Measurements from ENCODE around the gene CLCN3.

CLCN3 gene

DNA sequence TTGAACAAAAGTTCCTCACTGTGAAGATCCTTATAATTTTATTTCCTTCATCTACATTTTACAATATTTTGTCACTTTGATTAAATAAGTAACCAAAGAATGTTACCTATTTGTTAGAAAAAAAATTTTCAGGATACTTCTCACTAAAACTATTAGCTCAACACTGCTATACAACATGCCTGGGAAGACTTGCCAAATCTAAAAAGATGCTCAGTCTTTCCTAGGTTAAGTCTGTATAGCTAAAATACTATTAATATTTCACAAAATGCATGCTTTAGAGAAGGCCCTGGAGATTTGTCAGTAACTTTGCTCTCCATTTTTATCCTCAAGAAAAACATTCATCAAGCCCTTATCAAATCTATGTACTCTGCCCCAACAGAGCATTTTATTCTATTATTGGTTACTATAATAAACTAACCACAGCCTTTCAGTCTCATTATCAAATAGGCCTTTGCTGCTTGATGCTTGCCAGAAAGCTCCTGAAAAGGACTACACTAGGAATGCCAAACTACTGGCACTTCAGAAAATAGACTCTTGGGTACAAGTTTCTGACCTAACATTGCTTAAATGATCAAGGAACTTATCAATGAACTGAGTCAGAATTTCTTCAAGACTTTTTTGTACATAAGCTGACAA, 25.7 kb upstream of the CLCN3 start:
- no peaks in the 10 kb centered on the region for H3K9me3 ChIP-seq (replicated peaks; ENCODE audit: insufficient read depth, low read length)
- no peak for DNase-seq

GRCh38 chr4:169601016-169601771, 19.2 kb upstream of the CLCN3 start:
- Histone ChIP-seq H2AFZ (ENCODE audit: low read length) (no peak overlapping the region), H3K4me2 (ENCODE audit: low read depth, low read length) (no peak overlapping the region), H3K27ac (ENCODE audit: low read length) (no peak overlapping the region), H3K9me3 (replicated peaks; ENCODE audit: insufficient read depth, low read length) (no peaks in the 10 kb centered on the region), H3K79me2 (ENCODE audit: low read length) (peaks cover 13% of the 10 kb centered on the region), H3K27me3 (replicated peaks; ENCODE audit: insufficient read depth, low read length) (no peaks in the 10 kb centered on the region), H3F3A (ENCODE audit: insufficient read depth, low read length) (no peaks in the 10 kb centered on the region), H3K9ac (ENCODE audit: low read length) (no peak overlapping the region), H3K4me3 (ENCODE audit: low read length) (no peak overlapping the region), H4K20me1 (ENCODE audit: insufficient read depth, low read length) (no peaks in the 10 kb centered on the region), H3K36me3 (replicated peaks; ENCODE audit: insufficient read depth, low read length) (0 out of 2 replicates have a peak, but pooled peaks cover 12% of the 10 kb centered on the region), H3K9me2 (replicated peaks; ENCODE audit: insufficient read depth, low read length) (no peaks in the 10 kb centered on the region), H3K4me1 (ENCODE audit: low read length) (no peaks in the 10 kb centered on the region)
- DNase-seq = no peak
- TF ChIP-seq EZH2 (optimal IDR thresholded peaks at IDR 0.05; ENCODE audit: low read depth, low read length) (no peak), EZH2phosphoT487 (IDR thresholded peaks at IDR 0.05; ENCODE audit: low read length) (no peak)
- TF ChIP-seq, protein P1, sequence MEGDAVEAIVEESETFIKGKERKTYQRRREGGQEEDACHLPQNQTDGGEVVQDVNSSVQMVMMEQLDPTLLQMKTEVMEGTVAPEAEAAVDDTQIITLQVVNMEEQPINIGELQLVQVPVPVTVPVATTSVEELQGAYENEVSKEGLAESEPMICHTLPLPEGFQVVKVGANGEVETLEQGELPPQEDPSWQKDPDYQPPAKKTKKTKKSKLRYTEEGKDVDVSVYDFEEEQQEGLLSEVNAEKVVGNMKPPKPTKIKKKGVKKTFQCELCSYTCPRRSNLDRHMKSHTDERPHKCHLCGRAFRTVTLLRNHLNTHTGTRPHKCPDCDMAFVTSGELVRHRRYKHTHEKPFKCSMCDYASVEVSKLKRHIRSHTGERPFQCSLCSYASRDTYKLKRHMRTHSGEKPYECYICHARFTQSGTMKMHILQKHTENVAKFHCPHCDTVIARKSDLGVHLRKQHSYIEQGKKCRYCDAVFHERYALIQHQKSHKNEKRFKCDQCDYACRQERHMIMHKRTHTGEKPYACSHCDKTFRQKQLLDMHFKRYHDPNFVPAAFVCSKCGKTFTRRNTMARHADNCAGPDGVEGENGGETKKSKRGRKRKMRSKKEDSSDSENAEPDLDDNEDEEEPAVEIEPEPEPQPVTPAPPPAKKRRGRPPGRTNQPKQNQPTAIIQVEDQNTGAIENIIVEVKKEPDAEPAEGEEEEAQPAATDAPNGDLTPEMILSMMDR (IDR thresholded peaks at IDR 0.05; ENCODE audit: low read length) = no peak

More for the DNA sequence above, 25.7 kb upstream of the CLCN3 start:
- Histone ChIP-seq H3K36me3 (replicated peaks; ENCODE audit: insufficient read depth, low read length) (0 out of 2 replicates have a peak, but pooled peaks cover 3% of the 10 kb centered on the region), H2AFZ (ENCODE audit: low read length) (no peak overlapping the region), H3K4me1 (ENCODE audit: low read length) (no peaks in the 10 kb centered on the region), H3K4me3 (ENCODE audit: low read length) (no peak overlapping the region), H3K27me3 (replicated peaks; ENCODE audit: insufficient read depth, low read length) (no peaks in the 10 kb centered on the region), H4K20me1 (ENCODE audit: insufficient read depth, low read length) (no peaks in the 10 kb centered on the region), H3K9me2 (replicated peaks; ENCODE audit: insufficient read depth, low read length) (no peaks in the 10 kb centered on the region), H3K79me2 (ENCODE audit: low read length) (no peaks in the 10 kb centered on the region), H3F3A (ENCODE audit: insufficient read depth, low read length) (no peaks in the 10 kb centered on the region), H3K4me2 (ENCODE audit: low read depth, low read length) (no peak overlapping the region), H3K27ac (ENCODE audit: low read length) (no peak overlapping the region), H3K9ac (ENCODE audit: low read length) (no peak overlapping the region)
- TF ChIP-seq, protein P1 (IDR thresholded peaks at IDR 0.05; ENCODE audit: low read length) = no peak
- TF ChIP-seq EZH2phosphoT487 (IDR thresholded peaks at IDR 0.05; ENCODE audit: low read length) = no peak
- TF ChIP-seq EZH2 (optimal IDR thresholded peaks at IDR 0.05; ENCODE audit: low read depth, low read length) = no peak

DNA sequence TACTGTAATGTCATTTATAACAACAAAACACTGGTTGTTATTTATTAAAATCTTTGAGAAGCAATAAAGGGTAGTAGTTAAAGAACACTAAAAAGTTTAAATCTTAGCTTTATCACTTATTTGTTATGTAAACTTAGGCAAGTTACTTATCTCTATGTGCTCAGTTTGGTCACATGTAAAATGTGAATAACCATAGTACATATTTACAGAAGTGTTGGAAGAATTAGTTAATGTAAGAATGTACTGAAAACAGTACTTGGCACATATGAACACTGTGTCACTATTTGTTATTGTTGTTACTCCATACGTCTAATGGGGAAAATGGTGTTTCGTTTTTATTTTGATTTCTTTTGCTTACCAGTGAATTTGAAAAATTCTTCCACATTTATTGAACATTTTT, 17.1 kb upstream of the CLCN3 start:
- Histone ChIP-seq H3K4me3 (ENCODE audit: low read length) (no peak overlapping the region), H3K79me2 (ENCODE audit: low read length) (peaks cover 23% of the 10 kb centered on the region), H4K20me1 (ENCODE audit: insufficient read depth, low read length) (no peaks in the 10 kb centered on the region), H3K27me3 (replicated peaks; ENCODE audit: insufficient read depth, low read length) (no peaks in the 10 kb centered on the region), H3F3A (ENCODE audit: insufficient read depth, low read length) (no peaks in the 10 kb centered on the region), H3K4me1 (ENCODE audit: low read length) (no peaks in the 10 kb centered on the region), H2AFZ (ENCODE audit: low read length) (no peak overlapping the region), H3K9me2 (replicated peaks; ENCODE audit: insufficient read depth, low read length) (no peaks in the 10 kb centered on the region), H3K36me3 (replicated peaks; ENCODE audit: insufficient read depth, low read length) (0 out of 2 replicates have a peak, but pooled peaks cover 12% of the 10 kb centered on the region), H3K27ac (ENCODE audit: low read length) (no peak overlapping the region), H3K4me2 (ENCODE audit: low read depth, low read length) (no peak overlapping the region), H3K9ac (ENCODE audit: low read length) (no peak overlapping the region), H3K9me3 (replicated peaks; ENCODE audit: insufficient read depth, low read length) (no peaks in the 10 kb centered on the region)
- no peak for TF ChIP-seq EZH2phosphoT487 (IDR thresholded peaks at IDR 0.05; ENCODE audit: low read length)
- TF ChIP-seq, protein P1 (IDR thresholded peaks at IDR 0.05; ENCODE audit: low read length) = no peak
- no peak for DNase-seq
